GM12878 (cell line): ENCODE data around the gene AFAP1L2. TPM values are rescaled to one million over a fixed set of nuclear protein-coding genes. Genes with fewer than 3 reads are reported as not detected.

Source experiments
- ATAC-seq: fragments of 200-7000 bp; cut with Tn5 transposase; 3 replicates; pipeline ENCODE4 v1.9.1; 2020; ENCODE audit warnings: mild to moderate bottlenecking, moderate library complexity
- BruUV-seq: library from RNA; stranded (reverse); fragments of 400-500 nt; replicated peaks from 2 replicates; lab custom pipeline; 2021; lab: Mats Ljungman, UMichigan
- CTCF ChIA-PET: fragments of 300-600 bp; sonication (Branson Sonifier 250); formaldehyde crosslinking; extraction: SDS; loops from one replicate; lab custom pipeline; 2021; ENCODE audit warnings: inconsistent platforms; lab: Yijun Ruan, JAX
- POLR2A ChIA-PET: fragments of 350-600 bp; formaldehyde crosslinking; extraction: SDS; loops from one replicate; lab custom pipeline; 2021; ENCODE audit warnings: inconsistent platforms; lab: Charles Lee
- RAD21 ChIA-PET: fragments of 300-600 bp; sonication (Branson Sonifier 250); formaldehyde crosslinking; loops from one replicate; lab custom pipeline; 2023; ENCODE audit warnings: antibody characterized with exemption; ENCODE audit not compliant: unreplicated experiment; lab: Charles Lee
- SMC1A ChIA-PET: fragments of 300-600 bp; sonication (Branson Sonifier 250); formaldehyde crosslinking; loops from one replicate; lab custom pipeline; 2023; ENCODE audit not compliant: unreplicated experiment, uncharacterized antibody; lab: Charles Lee
- DNase-seq: peaks from one replicate; pipeline ENCODE4 v3.0.0-alpha.2; 2011; ENCODE audit warnings: low read depth, low spot score
- FAIRE-seq: peaks from 3 replicates; lab custom pipeline; 2011; peaks lifted over from hg19 to GRCh38; lab: Jason Lieb, UNC
- H2AFZ ChIP-seq: 2 replicates; pipeline ENCODE4 v1.6.0; 2011; ENCODE audit warnings: low read depth, low read length, control low read depth; ENCODE audit not compliant: control insufficient read depth
- H3K27ac ChIP-seq: 2 replicates; pipeline ENCODE4 v1.5.1; 2011; ENCODE audit warnings: control low read depth; ENCODE audit not compliant: control insufficient read depth, insufficient read depth
- H3K27me3 ChIP-seq, 2 experiments: replicated peaks in 1 of 2; 2 replicates each; pipeline versions ENCODE4 v1.6.0 to v1.6.1; 2011; ENCODE audit warnings: low read length in 1 of 2; ENCODE audit not compliant: control insufficient read depth in 2 of 2, insufficient read depth in 2 of 2
- H3K36me3 ChIP-seq, 2 experiments: 2 replicates each; pipeline ENCODE4 v1.5.1; 2011; ENCODE audit warnings: low read length in 1 of 2; ENCODE audit not compliant: control insufficient read depth in 2 of 2, insufficient read depth in 2 of 2
- H3K4me1 ChIP-seq: 2 replicates; pipeline ENCODE4 v1.6.1; 2011; ENCODE audit warnings: mild to moderate bottlenecking, low read length, moderate library complexity, mixed read lengths; ENCODE audit not compliant: control insufficient read depth, insufficient read depth
- H3K4me2 ChIP-seq: 2 replicates; pipeline ENCODE4 v1.6.0; 2011; ENCODE audit warnings: control low read depth; ENCODE audit not compliant: control insufficient read depth, insufficient read depth
- H3K4me3 ChIP-seq: fragments of 200-600 bp; sonication (generic); 2 replicates; pipeline ENCODE4 v1.5.1; 2016
- H3K79me2 ChIP-seq: 2 replicates; pipeline ENCODE4 v1.6.0; 2011; ENCODE audit warnings: low read length; ENCODE audit not compliant: control insufficient read depth, insufficient read depth
- H3K9ac ChIP-seq: 2 replicates; pipeline ENCODE4 v1.8.0; 2011; ENCODE audit warnings: low read length, control low read depth, mixed read lengths; ENCODE audit not compliant: control insufficient read depth, insufficient read depth
- H3K9me3 ChIP-seq: replicated peaks from 3 replicates; pipeline ENCODE4 v1.5.1; 2011; ENCODE audit warnings: mild to moderate bottlenecking, low read length; ENCODE audit not compliant: control insufficient read depth, insufficient read depth
- H4K20me1 ChIP-seq: 2 replicates; pipeline ENCODE4 v1.6.0; 2011; ENCODE audit not compliant: control insufficient read depth, insufficient read depth
- DPF2 ChIP-seq: fragments of 450-650 bp; IDR thresholded peaks from 2 replicates; pipeline ENCODE4 v1.6.1; 2017; ENCODE audit warnings: mild to moderate bottlenecking
- LARP7 ChIP-seq: fragments of 450-650 bp; IDR thresholded peaks from 2 replicates; pipeline ENCODE4 v1.6.1; 2017; ENCODE audit warnings: mild to moderate bottlenecking
- NBN ChIP-seq: fragments of 450-650 bp; IDR thresholded peaks from 2 replicates; pipeline ENCODE4 v1.6.1; 2016
- PAX8 ChIP-seq: fragments of 450-650 bp; IDR thresholded peaks from 2 replicates; pipeline ENCODE4 v1.6.1; 2017; ENCODE audit warnings: mild to moderate bottlenecking, moderate library complexity
- SMARCA5 ChIP-seq: fragments of 450-650 bp; IDR thresholded peaks from 2 replicates; pipeline ENCODE4 v1.6.1; 2017; ENCODE audit warnings: mild to moderate bottlenecking
- ZBED1 ChIP-seq: IDR thresholded peaks from 2 replicates; pipeline ENCODE4 v1.6.1; 2016; ENCODE audit warnings: borderline replicate concordance
- WGBS: methylation state at CpG from one replicate; pipeline ENCODE4 v1.1.6; 2016; ENCODE audit warnings: low lambda C conversion rate; ENCODE audit not compliant: insufficient replicate concordance, insufficient coverage; ENCODE audit errors: missing lambda C conversion rate; 5-methylcytosine and 5-hydroxymethylcytosine counted together
- in situ Hi-C: fragments of 300-500 bp; cut with MboI; formaldehyde crosslinking; loops from 9 replicates; pipeline ENCODE4 v1.14.3; 2018; ENCODE audit warnings: mixed read lengths
- intact Hi-C: fragments of 100-400 bp; cut with micrococcal nuclease; formaldehyde crosslinking; loops from one replicate; pipeline ENCODE4 v1.14.2; 2022; ENCODE audit not compliant: unreplicated experiment
- polyA plus RNA-seq, 11 experiments: library from polyadenylated mRNA; depleted of rRNA in 4 of 11; unstranded in 6 of 11; stranded (reverse) in 5 of 11; fragments of >200 nt; fragmentation: Nextera tagmentation in 4 of 11; fragmentation: Illumina TruSeq in 1 of 11; extraction: Ambion mirVana in 4 of 11; extraction: Trizol in 1 of 11; gene quantifications; 1 replicate in 1 of 11; 2 replicates in 10 of 11; pipeline versions ENCODE4 v1.2.1 to v1.2.3, GENCODE V29; 2011 to 2016; ENCODE audit warnings: inconsistent platforms in 2 of 11, missing spikeins in 2 of 11, low read depth in 1 of 11
- total RNA-seq, 4 experiments: library from RNA; depleted of rRNA in 3 of 4; stranded (reverse); fragments of >200 nt in 3 of 4; fragmentation: Illumina TruSeq in 1 of 4; extraction: Trizol in 1 of 4; gene quantifications; 2 replicates each; pipeline versions ENCODE4 v1.2.1 to v1.2.3, GENCODE V29; 2013 to 2021
- TF ChIP-seq, protein P1 (sequence below): fragments of 450-650 bp; IDR thresholded peaks from 2 replicates; pipeline ENCODE4 v1.6.1; 2017; ENCODE audit warnings: antibody characterized with exemption, mild to moderate bottlenecking, moderate library complexity
- TF ChIP-seq, protein P2 (sequence below), 3 experiments: IDR thresholded peaks in 2 of 3; conservative IDR thresholded peaks in 1 of 3; 2 replicates each; pipeline ENCODE4 v1.5.1; 2011; ENCODE audit warnings: low read depth in 3 of 3, low read length in 3 of 3, mild to moderate bottlenecking in 3 of 3, control low read depth in 2 of 3, moderate library complexity in 2 of 3, inconsistent platforms in 1 of 3, mixed read lengths in 1 of 3; ENCODE audit not compliant: control insufficient read depth in 2 of 3, insufficient read depth in 1 of 3; ENCODE audit errors: extremely low read depth in 1 of 3
- TF ChIP-seq, protein P3 (sequence below): fragments of 450-650 bp; IDR thresholded peaks from 2 replicates; pipeline ENCODE4 v1.6.1; 2017; ENCODE audit warnings: mild to moderate bottlenecking, moderate library complexity
- TF ChIP-seq, protein P4 (sequence below): IDR thresholded peaks from 2 replicates; pipeline ENCODE4 v1.6.1; 2011; ENCODE audit warnings: borderline replicate concordance, low read depth, mild to moderate bottlenecking, moderate library complexity, mixed read lengths, low read length; ENCODE audit not compliant: insufficient read depth; ENCODE audit errors: extremely low read length

Gene AFAP1L2
- total and polyA plus RNA-seq, 10 of the 15 experiments (the other 5 are each of a cell fraction or from before 2014, with no cell fraction given), result 0.03 to 4.0 (median 0.34) TPM

DNA sequence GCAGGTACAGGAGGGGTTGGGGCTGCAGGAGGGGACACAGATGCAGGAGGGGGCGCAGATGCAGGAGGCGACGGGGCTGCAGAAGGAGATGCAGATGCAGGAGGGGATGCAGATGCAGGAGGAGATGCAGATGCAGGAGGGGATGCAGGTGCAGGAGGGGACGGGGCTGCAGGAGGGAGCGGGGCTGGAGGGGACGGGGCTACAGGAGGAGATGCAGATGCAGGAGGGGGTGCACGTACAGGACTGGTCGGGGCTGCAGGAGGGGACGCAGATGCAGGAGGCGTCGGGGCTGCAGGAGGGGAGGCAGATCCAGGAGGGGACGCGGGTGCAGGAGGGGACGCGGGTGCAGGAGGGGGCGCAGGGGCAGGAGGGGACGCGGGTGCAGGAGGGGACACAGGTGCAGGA lies 98.8 kb downstream of the AFAP1L2 start:
- H3K4me2 ChIP-seq, result no peak overlapping the region
- TF ChIP-seq NBN (no peak), SMARCA5 (no peak), LARP7 (no peak), PAX8 (no peak), ZBED1 (no peak), DPF2 (no peak)
- TF ChIP-seq, protein P1, sequence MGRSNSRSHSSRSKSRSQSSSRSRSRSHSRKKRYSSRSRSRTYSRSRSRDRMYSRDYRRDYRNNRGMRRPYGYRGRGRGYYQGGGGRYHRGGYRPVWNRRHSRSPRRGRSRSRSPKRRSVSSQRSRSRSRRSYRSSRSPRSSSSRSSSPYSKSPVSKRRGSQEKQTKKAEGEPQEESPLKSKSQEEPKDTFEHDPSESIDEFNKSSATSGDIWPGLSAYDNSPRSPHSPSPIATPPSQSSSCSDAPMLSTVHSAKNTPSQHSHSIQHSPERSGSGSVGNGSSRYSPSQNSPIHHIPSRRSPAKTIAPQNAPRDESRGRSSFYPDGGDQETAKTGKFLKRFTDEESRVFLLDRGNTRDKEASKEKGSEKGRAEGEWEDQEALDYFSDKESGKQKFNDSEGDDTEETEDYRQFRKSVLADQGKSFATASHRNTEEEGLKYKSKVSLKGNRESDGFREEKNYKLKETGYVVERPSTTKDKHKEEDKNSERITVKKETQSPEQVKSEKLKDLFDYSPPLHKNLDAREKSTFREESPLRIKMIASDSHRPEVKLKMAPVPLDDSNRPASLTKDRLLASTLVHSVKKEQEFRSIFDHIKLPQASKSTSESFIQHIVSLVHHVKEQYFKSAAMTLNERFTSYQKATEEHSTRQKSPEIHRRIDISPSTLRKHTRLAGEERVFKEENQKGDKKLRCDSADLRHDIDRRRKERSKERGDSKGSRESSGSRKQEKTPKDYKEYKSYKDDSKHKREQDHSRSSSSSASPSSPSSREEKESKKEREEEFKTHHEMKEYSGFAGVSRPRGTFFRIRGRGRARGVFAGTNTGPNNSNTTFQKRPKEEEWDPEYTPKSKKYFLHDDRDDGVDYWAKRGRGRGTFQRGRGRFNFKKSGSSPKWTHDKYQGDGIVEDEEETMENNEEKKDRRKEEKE, result no peak
- TF ChIP-seq, protein P2, sequence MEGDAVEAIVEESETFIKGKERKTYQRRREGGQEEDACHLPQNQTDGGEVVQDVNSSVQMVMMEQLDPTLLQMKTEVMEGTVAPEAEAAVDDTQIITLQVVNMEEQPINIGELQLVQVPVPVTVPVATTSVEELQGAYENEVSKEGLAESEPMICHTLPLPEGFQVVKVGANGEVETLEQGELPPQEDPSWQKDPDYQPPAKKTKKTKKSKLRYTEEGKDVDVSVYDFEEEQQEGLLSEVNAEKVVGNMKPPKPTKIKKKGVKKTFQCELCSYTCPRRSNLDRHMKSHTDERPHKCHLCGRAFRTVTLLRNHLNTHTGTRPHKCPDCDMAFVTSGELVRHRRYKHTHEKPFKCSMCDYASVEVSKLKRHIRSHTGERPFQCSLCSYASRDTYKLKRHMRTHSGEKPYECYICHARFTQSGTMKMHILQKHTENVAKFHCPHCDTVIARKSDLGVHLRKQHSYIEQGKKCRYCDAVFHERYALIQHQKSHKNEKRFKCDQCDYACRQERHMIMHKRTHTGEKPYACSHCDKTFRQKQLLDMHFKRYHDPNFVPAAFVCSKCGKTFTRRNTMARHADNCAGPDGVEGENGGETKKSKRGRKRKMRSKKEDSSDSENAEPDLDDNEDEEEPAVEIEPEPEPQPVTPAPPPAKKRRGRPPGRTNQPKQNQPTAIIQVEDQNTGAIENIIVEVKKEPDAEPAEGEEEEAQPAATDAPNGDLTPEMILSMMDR (IDR thresholded peaks at IDR 0.05 in 2 of 3, conservative IDR thresholded peaks at IDR 0.05 in 1 of 3; ENCODE audit: control insufficient read depth in 2 of 3, extremely low read depth in 1 of 3, insufficient read depth in 1 of 3, low read depth in 3 of 3, low read length in 3 of 3), result no peak
- TF ChIP-seq, protein P3, sequence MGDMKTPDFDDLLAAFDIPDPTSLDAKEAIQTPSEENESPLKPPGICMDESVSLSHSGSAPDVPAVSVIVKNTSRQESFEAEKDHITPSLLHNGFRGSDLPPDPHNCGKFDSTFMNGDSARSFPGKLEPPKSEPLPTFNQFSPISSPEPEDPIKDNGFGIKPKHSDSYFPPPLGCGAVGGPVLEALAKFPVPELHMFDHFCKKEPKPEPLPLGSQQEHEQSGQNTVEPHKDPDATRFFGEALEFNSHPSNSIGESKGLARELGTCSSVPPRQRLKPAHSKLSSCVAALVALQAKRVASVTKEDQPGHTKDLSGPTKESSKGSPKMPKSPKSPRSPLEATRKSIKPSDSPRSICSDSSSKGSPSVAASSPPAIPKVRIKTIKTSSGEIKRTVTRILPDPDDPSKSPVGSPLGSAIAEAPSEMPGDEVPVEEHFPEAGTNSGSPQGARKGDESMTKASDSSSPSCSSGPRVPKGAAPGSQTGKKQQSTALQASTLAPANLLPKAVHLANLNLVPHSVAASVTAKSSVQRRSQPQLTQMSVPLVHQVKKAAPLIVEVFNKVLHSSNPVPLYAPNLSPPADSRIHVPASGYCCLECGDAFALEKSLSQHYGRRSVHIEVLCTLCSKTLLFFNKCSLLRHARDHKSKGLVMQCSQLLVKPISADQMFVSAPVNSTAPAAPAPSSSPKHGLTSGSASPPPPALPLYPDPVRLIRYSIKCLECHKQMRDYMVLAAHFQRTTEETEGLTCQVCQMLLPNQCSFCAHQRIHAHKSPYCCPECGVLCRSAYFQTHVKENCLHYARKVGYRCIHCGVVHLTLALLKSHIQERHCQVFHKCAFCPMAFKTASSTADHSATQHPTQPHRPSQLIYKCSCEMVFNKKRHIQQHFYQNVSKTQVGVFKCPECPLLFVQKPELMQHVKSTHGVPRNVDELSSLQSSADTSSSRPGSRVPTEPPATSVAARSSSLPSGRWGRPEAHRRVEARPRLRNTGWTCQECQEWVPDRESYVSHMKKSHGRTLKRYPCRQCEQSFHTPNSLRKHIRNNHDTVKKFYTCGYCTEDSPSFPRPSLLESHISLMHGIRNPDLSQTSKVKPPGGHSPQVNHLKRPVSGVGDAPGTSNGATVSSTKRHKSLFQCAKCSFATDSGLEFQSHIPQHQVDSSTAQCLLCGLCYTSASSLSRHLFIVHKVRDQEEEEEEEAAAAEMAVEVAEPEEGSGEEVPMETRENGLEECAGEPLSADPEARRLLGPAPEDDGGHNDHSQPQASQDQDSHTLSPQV, result no peak
- TF ChIP-seq, protein P4, sequence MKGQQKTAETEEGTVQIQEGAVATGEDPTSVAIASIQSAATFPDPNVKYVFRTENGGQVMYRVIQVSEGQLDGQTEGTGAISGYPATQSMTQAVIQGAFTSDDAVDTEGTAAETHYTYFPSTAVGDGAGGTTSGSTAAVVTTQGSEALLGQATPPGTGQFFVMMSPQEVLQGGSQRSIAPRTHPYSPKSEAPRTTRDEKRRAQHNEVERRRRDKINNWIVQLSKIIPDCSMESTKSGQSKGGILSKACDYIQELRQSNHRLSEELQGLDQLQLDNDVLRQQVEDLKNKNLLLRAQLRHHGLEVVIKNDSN, result no peak
- 96% methylated on average over 4 of the region's 18 CpGs for WGBS

More for the DNA sequence above, 98.8 kb downstream of the AFAP1L2 start:
- SMC1A ChIA-PET, result no interaction called here
- no peaks in the 10 kb centered on the region for H3K9me3 ChIP-seq
- DNase-seq (no peak), FAIRE-seq (no peak), ATAC-seq (no peak)
- in situ Hi-C loops, result loop anchor here (10.0 to 25.0 kb wide), 3 partner anchors 93 to 819 kb away; no protein-coding TSS in a partner anchor
- no peak overlapping the region for H3K9ac ChIP-seq
- peaks cover 8% of the 10 kb centered on the region for H3K4me1 ChIP-seq
- BruUV-seq, result no TSS peak
- no peaks in the 10 kb centered on the region for H3K79me2 ChIP-seq
- CTCF ChIA-PET, result no interaction called here
- RAD21 ChIA-PET, result no interaction called here
- no peak overlapping the region for H3K4me3 ChIP-seq
- POLR2A ChIA-PET, result no interaction called here
- no peaks in the 10 kb centered on the region; a peak in 1 of 4 replicates for H3K27me3 ChIP-seq
- intact Hi-C loops, result loop anchor here (2.0 kb wide), 1 partner anchor 823 kb away; no protein-coding TSS in a partner anchor
- no peak overlapping the region for H2AFZ ChIP-seq
- H3K27ac ChIP-seq, result no peak overlapping the region
- H3K36me3 ChIP-seq, result no peaks in the 10 kb centered on the region
- H4K20me1 ChIP-seq, result no peaks in the 10 kb centered on the region
